ENCODE data around the gene LNX2. TPM values are rescaled to one million over a fixed set of nuclear protein-coding genes. Genes with fewer than 3 reads are reported as not detected.

Gene LNX2
- total and polyA plus RNA-seq, 2 of the 4 experiments (the other 2 are of a cell fraction), result 3.1 to 7.2 TPM

- H3K36me3 ChIP-seq (ENCODE audit: control insufficient read depth, insufficient read depth, low read length), result peaks cover 4% of the 10 kb centered on the region
- H3K79me1 ChIP-seq (ENCODE audit: low read depth in 1 of 2, low read length in 2 of 2), result peaks cover 4 to 7% of the 10 kb centered on the region in 2 experiments; a peak in 3 of 4 replicates
- no peak overlapping the region for H3K18ac ChIP-seq (ENCODE audit: low read depth, low read length)
- no peak overlapping the region for H3K4ac ChIP-seq (ENCODE audit: low read depth, low read length)
- DNase-seq (no peak), ATAC-seq (ENCODE audit: low read depth) (no peak)
- TF ChIP-seq NFE2L2 (IDR thresholded peaks at IDR 0.05; ENCODE audit: low read depth, low read length) (no peak), SMC3 (IDR thresholded peaks at IDR 0.05; ENCODE audit: low read depth, low read length) (no peak)
- peaks cover 2% of the 10 kb centered on the region; the same call in 1 of the 2 replicates for H3K9me1 ChIP-seq (ENCODE audit: insufficient read depth, low read length)
- H3K27me3 ChIP-seq (ENCODE audit: control insufficient read depth, insufficient read depth, low read length), result no peaks in the 10 kb centered on the region
- H3K23ac ChIP-seq (ENCODE audit: low read depth, low read length), result no peak overlapping the region
- no peak overlapping the region for H3K56ac ChIP-seq (ENCODE audit: extremely low read depth, insufficient read depth, low read length)
- H4K20me1 ChIP-seq (ENCODE audit: insufficient read depth, low read length), result no peaks in the 10 kb centered on the region
- H3K9me3 ChIP-seq (ENCODE audit: control insufficient read depth, insufficient read depth, low read length), result no peaks in the 10 kb centered on the region
- POLR2A ChIA-PET (ENCODE audit: unreplicated experiment), result no interaction called here
- no peak overlapping the region for H3K9ac ChIP-seq (ENCODE audit: low read depth, low read length)
- no peak overlapping the region for H4K8ac ChIP-seq (ENCODE audit: low read depth in 2 of 2, low read length in 2 of 2)
- H2BK15ac ChIP-seq (ENCODE audit: low read depth, low read length), result no peak overlapping the region
- H3K4me3 ChIP-seq (ENCODE audit: insufficient read depth, low read depth, low read length), result no peak overlapping the region
- intact Hi-C loops (cut with micrococcal nuclease) (no loop called here), in situ Hi-C loops (cut with MboI; ENCODE audit: low sequenced_read_pairs) (no loop called here), dilution Hi-C loops (cut with HindIII; ENCODE audit: low sequenced_read_pairs, unreplicated experiment) (no loop called here)
- H4K91ac ChIP-seq (ENCODE audit: insufficient read depth, low read depth, low read length), result no peak overlapping the region
- no peak overlapping the region for H2AFZ ChIP-seq (replicated peaks; ENCODE audit: low read length, poor library complexity)
- no CpG with 5 or more reads among the region's 1 CpG for WGBS, 2 experiments (ENCODE audit: extremely low coverage in 2 of 2, insufficient read length in 1 of 2)
- H4K5ac ChIP-seq (ENCODE audit: low read depth, low read length), result no peak overlapping the region
- BruUV-seq (replicated peaks), result no TSS peak
- no peak overlapping the region for H2AK9ac ChIP-seq (replicated peaks; ENCODE audit: low read depth, low read length, poor library complexity)
- no peak overlapping the region for H3K27ac ChIP-seq (ENCODE audit: insufficient read depth, low read length)
- H3K14ac ChIP-seq (replicated peaks; ENCODE audit: low read depth, low read length), result no peak overlapping the region
- no peak overlapping the region for H2BK120ac ChIP-seq (ENCODE audit: low read depth, low read length)
- H3K4me1 ChIP-seq (ENCODE audit: control insufficient read depth, insufficient read depth, low read length), result peaks cover 6% of the 10 kb centered on the region; the same call in 1 of the 2 replicates
- CTCF ChIA-PET, result no interaction called here
- H2AK5ac ChIP-seq (ENCODE audit: low read depth, low read length), result no peak overlapping the region
- no peak overlapping the region for H2BK20ac ChIP-seq (ENCODE audit: low read depth, low read length)
- H2BK5ac ChIP-seq (ENCODE audit: low read depth, low read length, poor library complexity, severe bottlenecking), result no peak overlapping the region
- H3K4me2 ChIP-seq (ENCODE audit: low read depth, low read length), result no peak overlapping the region
Observed at GRCh38 chr13:27570906-27571305, 49.4 kb downstream of the LNX2 start.
